Fibroblast of lung (primary cell): ENCODE measurements around the gene ATF6B. TPM values are rescaled to one million over a fixed set of nuclear protein-coding genes. Genes with fewer than 3 reads are reported as not detected.

Experiments
- DNase-seq, 2 donors: peaks; one replicate each; pipeline versions ENCODE4 v3.0.0 to v3.0.0-alpha.2; 2010; ENCODE audit warnings: low read depth in 2 of 2
- H2AFZ ChIP-seq: 2 replicates; pipeline ENCODE4 v1.5.1; 2012; ENCODE audit warnings: low read length, control low read depth, inconsistent platforms
- H3K27ac ChIP-seq: 2 replicates; pipeline ENCODE4 v1.5.1; 2011; ENCODE audit warnings: low read length, control low read depth; ENCODE audit not compliant: insufficient read depth
- H3K27me3 ChIP-seq: 2 replicates; pipeline ENCODE4 v1.5.1; 2011; ENCODE audit warnings: mild to moderate bottlenecking, low read length; ENCODE audit not compliant: control insufficient read depth, insufficient read depth
- H3K36me3 ChIP-seq: 2 replicates; pipeline ENCODE4 v1.5.1; 2011; ENCODE audit warnings: low read length; ENCODE audit not compliant: control insufficient read depth, insufficient read depth
- H3K4me1 ChIP-seq: 2 replicates; pipeline ENCODE4 v1.5.1; 2011; ENCODE audit warnings: low read length; ENCODE audit not compliant: control insufficient read depth, insufficient read depth; ENCODE audit errors: extremely low read depth
- H3K4me2 ChIP-seq: 2 replicates; pipeline ENCODE4 v1.5.1; 2011; ENCODE audit warnings: low read length, control low read depth; ENCODE audit not compliant: insufficient read depth; ENCODE audit errors: extremely low read depth
- H3K4me3 ChIP-seq, 4 experiments: fragments of 200-600 bp in 1 of 4; sonication (generic) in 1 of 4; replicated peaks in 1 of 4; 2 replicates each; pipeline ENCODE4 v1.5.1; 2011 to 2016; ENCODE audit warnings: low read length in 4 of 4, low read depth in 3 of 4, mild to moderate bottlenecking in 3 of 4, control low read depth in 2 of 4, inconsistent platforms in 1 of 4, mixed read lengths in 1 of 4; ENCODE audit not compliant: insufficient read depth in 1 of 4; ENCODE audit errors: control extremely low read depth in 1 of 4
- H3K79me2 ChIP-seq: 2 replicates; pipeline ENCODE4 v1.5.1; 2012; ENCODE audit warnings: mild to moderate bottlenecking, low read length, inconsistent platforms; ENCODE audit not compliant: control insufficient read depth, insufficient read depth
- H3K9ac ChIP-seq: 2 replicates; pipeline ENCODE4 v1.5.1; 2011; ENCODE audit warnings: mild to moderate bottlenecking, low read length, control low read depth; ENCODE audit not compliant: insufficient read depth
- H3K9me3 ChIP-seq: 2 replicates; pipeline ENCODE4 v1.5.1; 2012; ENCODE audit warnings: low read depth, low read length; ENCODE audit not compliant: control insufficient read depth, insufficient read depth
- H4K20me1 ChIP-seq: 2 replicates; pipeline ENCODE4 v1.5.1; 2011; ENCODE audit warnings: low read length; ENCODE audit not compliant: control insufficient read depth, insufficient read depth; ENCODE audit errors: extremely low read depth
- CTCF ChIP-seq, 2 donors: IDR thresholded peaks in 1 of 2; conservative IDR thresholded peaks in 1 of 2; 1 replicate in 1 of 2; 2 replicates in 1 of 2; pipeline ENCODE4 v1.5.1; 2011 to 2012; ENCODE audit warnings: low read length in 2 of 2, control low read depth in 1 of 2, inconsistent platforms in 1 of 2, low read depth in 1 of 2, mild to moderate bottlenecking in 1 of 2
- EZH2 ChIP-seq: IDR thresholded peaks from 2 replicates; pipeline ENCODE4 v1.5.1; 2012; ENCODE audit warnings: low read length, control low read depth, mild to moderate bottlenecking; ENCODE audit errors: missing control alignments
- polyA minus RNA-seq: library from RNA; depleted of rRNA, polyadenylated mRNA; stranded (reverse); fragments of >200 nt; gene quantifications from 2 replicates; pipeline ENCODE4 v1.2.3, GENCODE V29; 2011; ENCODE audit warnings: low replicate concordance
- polyA plus RNA-seq, 2 donors: library from polyadenylated mRNA; depleted of rRNA in 1 of 2; stranded (reverse) in 1 of 2; unstranded in 1 of 2; fragments of >200 nt; gene quantifications; 2 replicates each; pipeline ENCODE4 v1.2.1, GENCODE V29; 2011 to 2012; ENCODE audit warnings: missing spikeins in 1 of 2
- total RNA-seq: library from RNA; depleted of rRNA; stranded (reverse); fragments of >200 nt; gene quantifications from 2 replicates; pipeline ENCODE4 v1.2.1, GENCODE V29; 2014

The ATF6B gene
- total RNA-seq (8.0 and 15.7 TPM in 2 replicates), polyA plus RNA-seq (35.5 and 36.2 TPM in 2 replicates), polyA minus RNA-seq (113 and 115 TPM in 2 replicates)
- polyA plus RNA-seq (2012), result 48.2 and 63.6 TPM in 2 replicates

- Histone ChIP-seq H3K4me1 (peaks cover 8% of the 10 kb centered on the region), H3K27me3 (no peaks in the 10 kb centered on the region), H3K36me3 (peaks cover 5% of the 10 kb centered on the region), H3K79me2 (peaks cover 14% of the 10 kb centered on the region), H3K9me3 (no peaks in the 10 kb centered on the region), H2AFZ (peak within 1 kb of the TSS; percentile 88), H3K27ac (peak within 1 kb of the TSS; percentile 93), H3K4me2 (peak within 1 kb of the TSS; percentile 99), H3K4me3 (peak within 1 kb of the TSS; percentile 80 to 99 (median 90)), H3K9ac (peak within 1 kb of the TSS; percentile 85), H4K20me1 (no peaks in the 10 kb centered on the region)
- peak; percentile 100 for DNase-seq
- no peak for TF ChIP-seq CTCF (conservative IDR thresholded peaks at IDR 0.05 in 1 of 2, IDR thresholded peaks at IDR 0.05 in 1 of 2; ENCODE audit: low read depth in 1 of 2, low read length in 2 of 2)
- TF ChIP-seq EZH2, result no peak
These were observed at the start of gene ATF6B for GRCh38 chr6:32127717-32128592. ATF6B (minus strand) TSS chr6:32128246; CDS start chr6:32128207, 39 bp downstream.

- no peaks in the 10 kb centered on the region for H4K20me1 ChIP-seq
- peak overlapping the region; percentile 68 for H3K9ac ChIP-seq
- H2AFZ ChIP-seq, result peak overlapping the region; percentile 54
- peaks cover 18% of the 10 kb centered on the region for H3K4me1 ChIP-seq
- peak overlapping the region; percentile 94 for H3K27ac ChIP-seq
- peak overlapping the region; percentile 73 to 99 (median 90) for H3K4me3 ChIP-seq
- H3K9me3 ChIP-seq, result no peaks in the 10 kb centered on the region
- H3K36me3 ChIP-seq, result peaks cover 5% of the 10 kb centered on the region
- H3K27me3 ChIP-seq, result no peaks in the 10 kb centered on the region
- TF ChIP-seq CTCF (conservative IDR thresholded peaks at IDR 0.05 in 1 of 2, IDR thresholded peaks at IDR 0.05 in 1 of 2; ENCODE audit: low read depth in 1 of 2, low read length in 2 of 2) (no peak), EZH2 (no peak)
- H3K79me2 ChIP-seq, result peaks cover 39% of the 10 kb centered on the region
- no peak for DNase-seq
- peak overlapping the region; percentile 97 for H3K4me2 ChIP-seq
These were observed 49.2 kb upstream of the ATF6B start for GRCh38 chr6:32177183-32177787.

GRCh38 chr6:32176476-32177182 is 48.6 kb upstream of the ATF6B start:
- Histone ChIP-seq H3K79me2 (peaks cover 39% of the 10 kb centered on the region), H4K20me1 (no peaks in the 10 kb centered on the region), H3K4me2 (peak overlapping the region; percentile 97), H3K9ac (peak overlapping the region; percentile 68), H3K36me3 (peaks cover 5% of the 10 kb centered on the region), H3K27ac (peak overlapping the region; percentile 94), H3K9me3 (no peaks in the 10 kb centered on the region), H3K27me3 (no peaks in the 10 kb centered on the region), H2AFZ (peak overlapping the region; percentile 42), H3K4me1 (peaks cover 18% of the 10 kb centered on the region), H3K4me3 (peak overlapping the region; percentile 73 to 99 (median 90))
- DNase-seq, result peak; percentile 63 to 81
- TF ChIP-seq CTCF (conservative IDR thresholded peaks at IDR 0.05 in 1 of 2, IDR thresholded peaks at IDR 0.05 in 1 of 2; ENCODE audit: low read depth in 1 of 2, low read length in 2 of 2), result no peak
- TF ChIP-seq EZH2, result no peak
